K562 (cell line): ENCODE measurements around the gene PIN1. TPM values are rescaled to one million over a fixed set of nuclear protein-coding genes. Genes with fewer than 3 reads are reported as not detected.

Experiments
- BACH1 ChIP-seq: fragments of 200-800 bp; sonication (Bioruptor generic); IDR thresholded peaks from 2 replicates; pipeline ENCODE4 v1.6.1; 2016; ENCODE audit warnings: missing genetic modification characterization, missing compliant biosample characterization
- CBFB ChIP-seq: sonication (generic); formaldehyde crosslinking; IDR thresholded peaks from 2 replicates; pipeline ENCODE4 v1.4.0; 2020; ENCODE audit warnings: mild to moderate bottlenecking, missing genetic modification reagents
- CREB1 ChIP-seq, 2 experiments: sonication (generic) in 1 of 2; formaldehyde crosslinking in 1 of 2; IDR thresholded peaks; 2 replicates each; pipeline versions ENCODE4 v1.6.1 to v1.8.0; 2012 to 2022; ENCODE audit warnings: inconsistent platforms in 1 of 2, mild to moderate bottlenecking in 1 of 2, missing genetic modification reagents in 1 of 2, moderate library complexity in 1 of 2
- ESRRA ChIP-seq: fragments of 450-650 bp; IDR thresholded peaks from 2 replicates; pipeline ENCODE4 v1.6.1; 2014; ENCODE audit warnings: low read depth, mild to moderate bottlenecking, moderate library complexity, borderline replicate concordance
- FIP1L1 ChIP-seq: fragments of 200-400 bp; formaldehyde crosslinking; IDR thresholded peaks from 2 replicates; pipeline ENCODE4 v1.6.1; 2018; ENCODE audit warnings: mild to moderate bottlenecking, low read depth, low read length; ENCODE audit not compliant: poor library complexity, severe bottlenecking
- FOXP1 ChIP-seq: sonication (generic); formaldehyde crosslinking; IDR thresholded peaks from 2 replicates; pipeline ENCODE4 v1.8.0; 2022; ENCODE audit warnings: mild to moderate bottlenecking, missing genetic modification reagents
- HDAC1 ChIP-seq, 2 experiments: fragments of 450-650 bp; IDR thresholded peaks; 2 replicates each; pipeline ENCODE4 v1.6.1; 2016 to 2017; ENCODE audit warnings: inconsistent platforms in 1 of 2, mild to moderate bottlenecking in 1 of 2, moderate library complexity in 1 of 2
- HMGN3 ChIP-seq: IDR thresholded peaks from 2 replicates; pipeline ENCODE4 v1.6.1; 2011; ENCODE audit warnings: borderline replicate concordance, low read depth, mild to moderate bottlenecking, mixed read lengths, low read length; ENCODE audit not compliant: insufficient read length; ENCODE audit errors: extremely low read depth
- HNRNPK ChIP-seq: fragments of 200-400 bp; formaldehyde crosslinking; IDR thresholded peaks from one replicate; pipeline ENCODE4 v1.6.1; 2018; ENCODE audit warnings: mild to moderate bottlenecking, low read depth, low read length; ENCODE audit not compliant: poor library complexity, severe bottlenecking
- NR1H2 ChIP-seq: sonication (generic); formaldehyde crosslinking; IDR thresholded peaks from 2 replicates; pipeline ENCODE4 v1.4.0; 2020; ENCODE audit warnings: mild to moderate bottlenecking, missing genetic modification reagents
- PCBP1 ChIP-seq: fragments of 200-400 bp; formaldehyde crosslinking; IDR thresholded peaks from 2 replicates; pipeline ENCODE4 v1.6.1; 2018; ENCODE audit warnings: mild to moderate bottlenecking, low read depth, low read length; ENCODE audit not compliant: poor library complexity, severe bottlenecking
- SP2 ChIP-seq: IDR thresholded peaks from 2 replicates; pipeline ENCODE4 v1.6.1; 2011; ENCODE audit warnings: mild to moderate bottlenecking, low read depth, low read length, moderate library complexity; ENCODE audit not compliant: poor library complexity, severe bottlenecking; ENCODE audit errors: extremely low read depth
- TBP ChIP-seq: optimal IDR thresholded peaks from 2 replicates; pipeline ENCODE3; 2011; ENCODE audit warnings: low read depth, low read length, improper control_type of control experiment
- ZNF12 ChIP-seq: sonication (generic); formaldehyde crosslinking; IDR thresholded peaks from 2 replicates; pipeline ENCODE4 v1.4.0; 2020; ENCODE audit warnings: mild to moderate bottlenecking, missing genetic modification reagents
- ZNF263 ChIP-seq: sonication (generic); formaldehyde crosslinking; IDR thresholded peaks from 2 replicates; pipeline ENCODE4 v1.8.0; 2022; ENCODE audit warnings: mild to moderate bottlenecking, missing genetic modification reagents, borderline replicate concordance
- polyA plus RNA-seq, 8 experiments: library from polyadenylated mRNA; depleted of rRNA in 4 of 8; stranded (reverse) in 5 of 8; unstranded in 3 of 8; fragments of >200 nt; fragmentation: Nextera tagmentation in 2 of 8; fragmentation: Illumina TruSeq in 1 of 8; extraction: Ambion mirVana in 2 of 8; extraction: Trizol in 1 of 8; gene quantifications; 2 replicates each; pipeline versions ENCODE4 v1.2.1 to v1.2.3, GENCODE V29; 2011 to 2014; ENCODE audit warnings: inconsistent platforms in 1 of 8, missing spikeins in 1 of 8
- total RNA-seq, 7 experiments: library from RNA; depleted of rRNA in 6 of 7; stranded (reverse); fragments of >200 nt in 6 of 7; fragmentation: Illumina TruSeq in 2 of 7; extraction: Trizol in 2 of 7; gene quantifications; 2 replicates each; pipeline versions ENCODE4 v1.2.1 to v1.2.3, GENCODE V29; 2011 to 2021; ENCODE audit warnings: low replicate concordance in 1 of 7
- TF ChIP-seq, protein P1 (sequence below), 2 experiments: IDR thresholded peaks; 2 replicates each; pipeline ENCODE4 v1.6.1; 2011; ENCODE audit warnings: borderline replicate concordance in 1 of 2, control low read depth in 1 of 2, low read depth in 1 of 2, low read length in 1 of 2, mild to moderate bottlenecking in 1 of 2, mixed read lengths in 1 of 2, moderate library complexity in 1 of 2; ENCODE audit not compliant: insufficient read depth in 1 of 2, insufficient read length in 1 of 2, poor library complexity in 1 of 2, severe bottlenecking in 1 of 2; ENCODE audit errors: extremely low read depth in 1 of 2

PIN1 gene
- total and polyA plus RNA-seq, 9 of the 15 experiments (the other 6 are each of a cell fraction or from before 2014, with no cell fraction given): 1.6 to 178 (median 42.5) TPM

- TF ChIP-seq ZNF263 (CRISPR knock-in tag) (peak; percentile 76; the same call in 1 of the 2 replicates), TBP (peak; percentile 53), PCBP1 (peak; percentile 59), HMGN3 (peak; percentile 86), HNRNPK (no peak), ESRRA (no peak), CREB1 (IDR thresholded peaks at IDR 0.05) (peak; percentile 84), CREB1 (CRISPR knock-in tag; IDR thresholded peaks at IDR 0.05) (peak; percentile 67), NR1H2 (peak; percentile 33; the same call in 1 of the 2 replicates), CBFB (CRISPR knock-in tag) (0 out of 2 replicates have a peak, but pooled peaks have one; percentile 23), BACH1 (tag) (no peak), FIP1L1 (peak; percentile 53), ZNF12 (CRISPR knock-in tag) (no peak), FOXP1 (CRISPR knock-in tag) (peak; percentile 83), SP2 (peak; percentile 87), HDAC1 (IDR thresholded peaks at IDR 0.05) (peak in 1 of 2 experiments; percentile 80; a peak in 2 of 4 replicates)
- TF ChIP-seq, protein P1, sequence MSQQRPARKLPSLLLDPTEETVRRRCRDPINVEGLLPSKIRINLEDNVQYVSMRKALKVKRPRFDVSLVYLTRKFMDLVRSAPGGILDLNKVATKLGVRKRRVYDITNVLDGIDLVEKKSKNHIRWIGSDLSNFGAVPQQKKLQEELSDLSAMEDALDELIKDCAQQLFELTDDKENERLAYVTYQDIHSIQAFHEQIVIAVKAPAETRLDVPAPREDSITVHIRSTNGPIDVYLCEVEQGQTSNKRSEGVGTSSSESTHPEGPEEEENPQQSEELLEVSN (IDR thresholded peaks at IDR 0.05; ENCODE audit: borderline replicate concordance in 1 of 2, extremely low read depth in 1 of 2, insufficient read depth in 1 of 2, insufficient read length in 1 of 2, low read depth in 1 of 2, low read length in 1 of 2, poor library complexity in 1 of 2, severe bottlenecking in 1 of 2): peak in 1 of 2 experiments; percentile 88
These were observed at the start of gene PIN1 (continued) for GRCh38 chr19:9834726-9835506.
